H9 (cell line): Measurements from ENCODE around the gene TAF9. TPM values are rescaled to one million over a fixed set of nuclear protein-coding genes. Genes with fewer than 3 reads are reported as not detected.

Source experiments
- DNase-seq: peaks from one replicate; pipeline ENCODE4 v3.0.0-alpha.2; 2017
- H2AFZ ChIP-seq: one replicate; pipeline ENCODE4 v1.6.1; 2013; ENCODE audit warnings: mild to moderate bottlenecking, low read length, control low read depth, moderate library complexity
- H2AK5ac ChIP-seq: 2 replicates; pipeline ENCODE4 v1.6.1; 2013; ENCODE audit warnings: low read length, control low read depth, mixed read lengths; ENCODE audit not compliant: insufficient read length
- H2BK120ac ChIP-seq: one replicate; pipeline ENCODE4 v1.6.1; 2013; ENCODE audit warnings: low read depth, mild to moderate bottlenecking, low read length, control low read depth, inconsistent platforms; ENCODE audit not compliant: poor library complexity, severe bottlenecking
- H2BK12ac ChIP-seq: 2 replicates; pipeline ENCODE4 v1.6.1; 2013; ENCODE audit warnings: low read length, control low read depth, mixed read lengths, low read depth; ENCODE audit not compliant: insufficient read length
- H2BK15ac ChIP-seq: 2 replicates; pipeline ENCODE4 v1.6.1; 2013; ENCODE audit warnings: low read depth, low read length, control low read depth
- H2BK20ac ChIP-seq: one replicate; pipeline ENCODE4 v1.6.1; 2013; ENCODE audit warnings: low read depth, mild to moderate bottlenecking, low read length, control low read depth, inconsistent platforms; ENCODE audit not compliant: poor library complexity, severe bottlenecking
- H2BK5ac ChIP-seq: 2 replicates; pipeline ENCODE4 v1.6.1; 2013; ENCODE audit warnings: low read length, control low read depth, mixed read lengths; ENCODE audit not compliant: insufficient read length
- H3K14ac ChIP-seq: 2 replicates; pipeline ENCODE4 v1.6.1; 2013; ENCODE audit warnings: low read length, control low read depth; ENCODE audit not compliant: insufficient read depth
- H3K18ac ChIP-seq: 2 replicates; pipeline ENCODE4 v1.6.1; 2013; ENCODE audit warnings: low read depth, mild to moderate bottlenecking, mixed read lengths, low read length, control low read depth; ENCODE audit not compliant: insufficient read length
- H3K23ac ChIP-seq: 2 replicates; pipeline ENCODE4 v1.6.1; 2013; ENCODE audit warnings: low read length, control low read depth, mixed read lengths, low read depth; ENCODE audit not compliant: insufficient read length
- H3K23me2 ChIP-seq: 2 replicates; pipeline ENCODE4 v1.6.1; 2013; ENCODE audit warnings: low read depth, mild to moderate bottlenecking, mixed read lengths, low read length, control low read depth; ENCODE audit not compliant: insufficient read length, poor library complexity, severe bottlenecking
- H3K27ac ChIP-seq: 2 replicates; pipeline ENCODE4 v1.5.1; 2013; ENCODE audit warnings: low read length, control low read depth, mixed read lengths, low read depth; ENCODE audit not compliant: insufficient read length
- H3K27me3 ChIP-seq: 2 replicates; pipeline ENCODE4 v1.6.1; 2013; ENCODE audit warnings: low read length, control low read depth, inconsistent platforms; ENCODE audit not compliant: insufficient read depth
- H3K4ac ChIP-seq: 2 replicates; pipeline ENCODE4 v1.6.1; 2013; ENCODE audit warnings: low read depth, mild to moderate bottlenecking, control low read depth, inconsistent platforms, low read length, moderate library complexity
- H3K4me1 ChIP-seq: 2 replicates; pipeline ENCODE4 v1.6.1; 2013; ENCODE audit warnings: low read length, control low read depth, inconsistent platforms; ENCODE audit not compliant: insufficient read depth
- H3K4me2 ChIP-seq: 2 replicates; pipeline ENCODE4 v1.6.1; 2013; ENCODE audit warnings: low read length, control low read depth, mixed read lengths; ENCODE audit not compliant: insufficient read length, insufficient read depth
- H3K56ac ChIP-seq: 2 replicates; pipeline ENCODE4 v1.6.1; 2013; ENCODE audit warnings: low read depth, mild to moderate bottlenecking, mixed read lengths, low read length, control low read depth; ENCODE audit not compliant: insufficient read length
- H3K79me1 ChIP-seq: 2 replicates; pipeline ENCODE4 v1.6.1; 2013; ENCODE audit warnings: low read depth, mild to moderate bottlenecking, moderate library complexity, low read length, control low read depth, inconsistent platforms; ENCODE audit not compliant: insufficient read depth, poor library complexity, severe bottlenecking
- H3K79me2 ChIP-seq: 2 replicates; pipeline ENCODE4 v1.6.1; 2013; ENCODE audit warnings: low read length, control low read depth, inconsistent platforms; ENCODE audit not compliant: insufficient read depth
- H3K9ac ChIP-seq: 2 replicates; pipeline ENCODE4 v1.6.1; 2013; ENCODE audit warnings: low read length, control low read depth, mixed read lengths; ENCODE audit not compliant: insufficient read length; ENCODE audit errors: extremely low read depth
- H3K9me3 ChIP-seq: one replicate; pipeline ENCODE4 v1.6.1; 2013; ENCODE audit warnings: low read depth, low read length, inconsistent platforms; ENCODE audit not compliant: control insufficient read depth
- H3T11ph ChIP-seq: one replicate; pipeline ENCODE4 v1.6.1; 2013; ENCODE audit warnings: mild to moderate bottlenecking, low read length, control low read depth, inconsistent platforms
- H4K20me1 ChIP-seq: one replicate; pipeline ENCODE4 v1.6.1; 2013; ENCODE audit not compliant: control insufficient read depth, insufficient read length, insufficient read depth
- H4K5ac ChIP-seq: 2 replicates; pipeline ENCODE4 v1.6.1; 2013; ENCODE audit warnings: low read depth, mild to moderate bottlenecking, mixed read lengths, low read length, control low read depth; ENCODE audit not compliant: insufficient read length
- H4K8ac ChIP-seq: replicated peaks from 2 replicates; pipeline ENCODE4 v1.6.1; 2013; ENCODE audit warnings: low read length, control low read depth, mixed read lengths, low read depth; ENCODE audit not compliant: insufficient read length
- H4K91ac ChIP-seq: 2 replicates; pipeline ENCODE4 v1.6.1; 2013; ENCODE audit warnings: low read depth, mild to moderate bottlenecking, moderate library complexity, mixed read lengths, low read length, control low read depth; ENCODE audit not compliant: insufficient read length
- H3K27ac Mint-ChIP-seq, 3 experiments: 2 replicates in 2 of 3; 3 replicates in 1 of 3; pipeline ENCODE4 v1.8.0; 2020 to 2021; ENCODE audit warnings: mixed read lengths in 3 of 3, mild to moderate bottlenecking in 1 of 3, moderate library complexity in 1 of 3
- H3K27me3 Mint-ChIP-seq: 2 replicates; pipeline ENCODE4 v1.8.0; 2021; ENCODE audit warnings: low read depth, mild to moderate bottlenecking, moderate library complexity, mixed read lengths
- H3K36me3 Mint-ChIP-seq, 3 experiments: 2 replicates in 2 of 3; 3 replicates in 1 of 3; pipeline ENCODE4 v1.8.0; 2020 to 2021; ENCODE audit warnings: low read depth in 3 of 3, mixed read lengths in 3 of 3; ENCODE audit not compliant: insufficient read depth in 1 of 3
- H3K4me1 Mint-ChIP-seq, 2 experiments: 2 replicates each; pipeline ENCODE4 v1.8.0; 2020; ENCODE audit warnings: mixed read lengths in 2 of 2
- H3K4me3 Mint-ChIP-seq, 2 experiments: 2 replicates in 1 of 2; 3 replicates in 1 of 2; pipeline ENCODE4 v1.8.0; 2020 to 2021; ENCODE audit warnings: mild to moderate bottlenecking in 2 of 2, mixed read lengths in 2 of 2, moderate library complexity in 1 of 2
- H3K9me3 Mint-ChIP-seq, 2 experiments: 2 replicates in 1 of 2; 3 replicates in 1 of 2; pipeline ENCODE4 v1.8.0; 2020; ENCODE audit warnings: mild to moderate bottlenecking in 2 of 2, mixed read lengths in 2 of 2, moderate library complexity in 1 of 2
- WGBS: extraction: QIAGEN DNeasy Blood & Tissue Kit; methylation state at CpG from one replicate; pipeline ENCODE4 v1.1.7; 2013; ENCODE audit warnings: missing lambda C conversion rate, low lambda C conversion rate, mixed read lengths; ENCODE audit not compliant: insufficient read length; ENCODE audit errors: extremely low coverage; 5-methylcytosine and 5-hydroxymethylcytosine counted together
- total RNA-seq: library from RNA; stranded (reverse); gene quantifications from 2 replicates; pipeline ENCODE4 v1.2.1, GENCODE V29; 2021
- TF ChIP-seq, protein P1 (sequence below): fragments of 200-600 bp; sonication (generic); conservative IDR thresholded peaks from 3 replicates; pipeline ENCODE4 v1.8.0; 2021; ENCODE audit warnings: antibody characterized with exemption, mild to moderate bottlenecking

TAF9 gene
- total RNA-seq, 1 experiment from 2014 or later, result 85.0 TPM

- H3K4ac ChIP-seq, result no peak overlapping the region
- H3K4me1 Mint-ChIP-seq, result peaks cover 6 to 12% of the 10 kb centered on the region in 2 experiments
- H2BK15ac ChIP-seq, result no peak overlapping the region
- no peak overlapping the region for H2AFZ ChIP-seq
- H3K9me3 ChIP-seq, result no peaks in the 10 kb centered on the region
- H3K27ac ChIP-seq, result no peak overlapping the region
- no peak overlapping the region for H4K5ac ChIP-seq
- no peak overlapping the region for H3K56ac ChIP-seq
- H2BK12ac ChIP-seq, result no peak overlapping the region
- peaks cover 21 to 33% (median 33%) of the 10 kb centered on the region in 3 experiments; a peak in 6 of 7 replicates for H3K36me3 Mint-ChIP-seq
- no peaks in the 10 kb centered on the region for H3K27me3 Mint-ChIP-seq
- H4K91ac ChIP-seq, result no peak overlapping the region
- no peak overlapping the region for H3K9ac ChIP-seq
- H3K4me2 ChIP-seq, result no peak overlapping the region
- H3K14ac ChIP-seq, result no peak overlapping the region
- H2BK5ac ChIP-seq, result no peak overlapping the region
- no peak overlapping the region for H2BK20ac ChIP-seq
- no peak overlapping the region for H3K27ac Mint-ChIP-seq
- DNase-seq, result no peak
- H3K79me1 ChIP-seq, result no peaks in the 10 kb centered on the region
- H3K23ac ChIP-seq, result no peak overlapping the region
- peaks cover 29% of the 10 kb centered on the region; the same call in 1 of the 2 replicates for H3K79me2 ChIP-seq
- no peaks in the 10 kb centered on the region for H3K27me3 ChIP-seq
- H3K23me2 ChIP-seq, result peaks cover 2% of the 10 kb centered on the region
- no peak overlapping the region for H3K18ac ChIP-seq
- no peaks in the 10 kb centered on the region for H3K4me1 ChIP-seq
- no peak overlapping the region for H3K4me3 Mint-ChIP-seq
- TF ChIP-seq, protein P1, sequence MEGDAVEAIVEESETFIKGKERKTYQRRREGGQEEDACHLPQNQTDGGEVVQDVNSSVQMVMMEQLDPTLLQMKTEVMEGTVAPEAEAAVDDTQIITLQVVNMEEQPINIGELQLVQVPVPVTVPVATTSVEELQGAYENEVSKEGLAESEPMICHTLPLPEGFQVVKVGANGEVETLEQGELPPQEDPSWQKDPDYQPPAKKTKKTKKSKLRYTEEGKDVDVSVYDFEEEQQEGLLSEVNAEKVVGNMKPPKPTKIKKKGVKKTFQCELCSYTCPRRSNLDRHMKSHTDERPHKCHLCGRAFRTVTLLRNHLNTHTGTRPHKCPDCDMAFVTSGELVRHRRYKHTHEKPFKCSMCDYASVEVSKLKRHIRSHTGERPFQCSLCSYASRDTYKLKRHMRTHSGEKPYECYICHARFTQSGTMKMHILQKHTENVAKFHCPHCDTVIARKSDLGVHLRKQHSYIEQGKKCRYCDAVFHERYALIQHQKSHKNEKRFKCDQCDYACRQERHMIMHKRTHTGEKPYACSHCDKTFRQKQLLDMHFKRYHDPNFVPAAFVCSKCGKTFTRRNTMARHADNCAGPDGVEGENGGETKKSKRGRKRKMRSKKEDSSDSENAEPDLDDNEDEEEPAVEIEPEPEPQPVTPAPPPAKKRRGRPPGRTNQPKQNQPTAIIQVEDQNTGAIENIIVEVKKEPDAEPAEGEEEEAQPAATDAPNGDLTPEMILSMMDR, result peak; percentile 54; the same call in 2 of the 3 replicates
- no CpG with 5 or more reads among the region's 3 CpGs for WGBS
- H4K20me1 ChIP-seq, result peaks cover 3% of the 10 kb centered on the region
- no peak overlapping the region for H4K8ac ChIP-seq
- no peaks in the 10 kb centered on the region for H3K9me3 Mint-ChIP-seq
- no peak overlapping the region for H3T11ph ChIP-seq
- H2BK120ac ChIP-seq, result no peak overlapping the region
- no peak overlapping the region for H2AK5ac ChIP-seq
These were observed 4.9 kb downstream of the TAF9 start for GRCh38 chr5:69364414-69364813.
